Stomach (tissue), 4 donors: ENCODE data around the gene SMIM11.

Experiments used
- CTCF ChIP-seq, 7 experiments: fragments of 450-650 bp in 4 of 7; fragments of 200-600 bp in 3 of 7; sonication (generic) in 3 of 7; IDR thresholded peaks; one replicate each; pipeline ENCODE4 v1.5.1; 2016 to 2019; ENCODE audit warnings: antibody characterized with exemption in 7 of 7, control low read depth in 2 of 7, mild to moderate bottlenecking in 1 of 7
- EP300 ChIP-seq: sonication (generic); formaldehyde crosslinking; IDR thresholded peaks from one replicate; pipeline ENCODE4 v1.6.1; 2017; ENCODE audit warnings: antibody characterized with exemption
- POLR2A ChIP-seq, 4 donors: fragments of 450-650 bp; IDR thresholded peaks; one replicate each; pipeline ENCODE4 v1.6.1; 2016; ENCODE audit warnings: antibody characterized with exemption in 4 of 4, control low read depth in 2 of 4, mild to moderate bottlenecking in 1 of 4, moderate library complexity in 1 of 4
- POLR2AphosphoS5 ChIP-seq, 3 donors: sonication (generic); formaldehyde crosslinking; IDR thresholded peaks; one replicate each; pipeline ENCODE4 v1.6.1; 2016; ENCODE audit warnings: antibody characterized with exemption in 3 of 3

DNA sequence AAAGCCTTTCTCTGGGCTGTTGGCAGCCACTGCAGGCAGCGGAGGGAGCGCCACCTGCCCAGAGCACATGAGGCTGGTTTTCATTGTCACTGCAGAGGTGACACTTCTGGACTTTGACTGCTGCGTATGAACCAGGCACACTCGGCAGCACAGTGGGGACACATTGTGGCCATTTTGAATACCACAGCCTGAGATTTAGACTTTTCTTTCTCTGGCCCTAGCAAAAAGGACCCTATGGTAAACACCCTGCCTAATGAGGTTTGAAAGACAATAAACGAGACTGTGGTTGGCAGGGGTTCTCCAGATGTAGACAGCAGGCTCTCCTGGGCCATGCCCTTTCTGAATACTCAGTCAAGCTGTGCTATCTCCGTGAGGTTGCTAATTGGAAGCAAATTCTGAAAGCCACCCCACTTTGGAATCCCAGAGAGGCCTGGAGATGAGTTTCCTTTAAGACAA is 23.5 kb upstream of the SMIM11 start:
- TF ChIP-seq POLR2AphosphoS5 (IDR thresholded peaks at IDR 0.05) = peak in 2 of 3 donors; percentile 30 to 73
- TF ChIP-seq CTCF (IDR thresholded peaks at IDR 0.05) = peak in 5 of 7 experiments; percentile 40 to 83 (median 54)
- TF ChIP-seq EP300 = no peak
- no peak for TF ChIP-seq POLR2A (IDR thresholded peaks at IDR 0.05)
